NB4 (cell line): ENCODE results near the gene ADAM10.
A peak's percentile ranks its signal among the peaks of the same experiment; 100 is the strongest.

Source experiments
- DNase-seq: peaks from one replicate; pipeline ENCODE4 v3.0.0; 2010; ENCODE audit warnings: low read depth
- H3K4me3 ChIP-seq: one replicate; pipeline ENCODE4 v1.5.1; 2011; ENCODE audit warnings: mild to moderate bottlenecking, low read depth, low read length, moderate library complexity
- MYC ChIP-seq: IDR thresholded peaks from 2 replicates; pipeline ENCODE4 v1.6.1; 2011; ENCODE audit warnings: low read depth, low read length
- POLR2A ChIP-seq: IDR thresholded peaks from 2 replicates; pipeline ENCODE4 v1.6.1; 2011; ENCODE audit warnings: mild to moderate bottlenecking; ENCODE audit not compliant: insufficient read length; ENCODE audit errors: extremely low read depth
- TF ChIP-seq, protein P1 (sequence below): IDR thresholded peaks from 2 replicates; pipeline ENCODE4 v1.6.1; 2011; ENCODE audit warnings: low read depth, low read length
- TF ChIP-seq, protein P2 (sequence below): IDR thresholded peaks from one replicate; pipeline ENCODE4 v1.5.1; 2012; ENCODE audit warnings: low read depth, low read length

Gene ADAM10

GRCh38 chr15:58595516-58596263 lies 153.8 kb downstream of the ADAM10 start:
- no peak overlapping the region for H3K4me3 ChIP-seq
- peak; percentile 31 for DNase-seq
- TF ChIP-seq, protein P1, sequence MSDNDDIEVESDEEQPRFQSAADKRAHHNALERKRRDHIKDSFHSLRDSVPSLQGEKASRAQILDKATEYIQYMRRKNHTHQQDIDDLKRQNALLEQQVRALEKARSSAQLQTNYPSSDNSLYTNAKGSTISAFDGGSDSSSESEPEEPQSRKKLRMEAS = no peak
- TF ChIP-seq, protein P2, sequence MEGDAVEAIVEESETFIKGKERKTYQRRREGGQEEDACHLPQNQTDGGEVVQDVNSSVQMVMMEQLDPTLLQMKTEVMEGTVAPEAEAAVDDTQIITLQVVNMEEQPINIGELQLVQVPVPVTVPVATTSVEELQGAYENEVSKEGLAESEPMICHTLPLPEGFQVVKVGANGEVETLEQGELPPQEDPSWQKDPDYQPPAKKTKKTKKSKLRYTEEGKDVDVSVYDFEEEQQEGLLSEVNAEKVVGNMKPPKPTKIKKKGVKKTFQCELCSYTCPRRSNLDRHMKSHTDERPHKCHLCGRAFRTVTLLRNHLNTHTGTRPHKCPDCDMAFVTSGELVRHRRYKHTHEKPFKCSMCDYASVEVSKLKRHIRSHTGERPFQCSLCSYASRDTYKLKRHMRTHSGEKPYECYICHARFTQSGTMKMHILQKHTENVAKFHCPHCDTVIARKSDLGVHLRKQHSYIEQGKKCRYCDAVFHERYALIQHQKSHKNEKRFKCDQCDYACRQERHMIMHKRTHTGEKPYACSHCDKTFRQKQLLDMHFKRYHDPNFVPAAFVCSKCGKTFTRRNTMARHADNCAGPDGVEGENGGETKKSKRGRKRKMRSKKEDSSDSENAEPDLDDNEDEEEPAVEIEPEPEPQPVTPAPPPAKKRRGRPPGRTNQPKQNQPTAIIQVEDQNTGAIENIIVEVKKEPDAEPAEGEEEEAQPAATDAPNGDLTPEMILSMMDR = no peak
- TF ChIP-seq MYC = no peak
- TF ChIP-seq POLR2A = no peak

DNA sequence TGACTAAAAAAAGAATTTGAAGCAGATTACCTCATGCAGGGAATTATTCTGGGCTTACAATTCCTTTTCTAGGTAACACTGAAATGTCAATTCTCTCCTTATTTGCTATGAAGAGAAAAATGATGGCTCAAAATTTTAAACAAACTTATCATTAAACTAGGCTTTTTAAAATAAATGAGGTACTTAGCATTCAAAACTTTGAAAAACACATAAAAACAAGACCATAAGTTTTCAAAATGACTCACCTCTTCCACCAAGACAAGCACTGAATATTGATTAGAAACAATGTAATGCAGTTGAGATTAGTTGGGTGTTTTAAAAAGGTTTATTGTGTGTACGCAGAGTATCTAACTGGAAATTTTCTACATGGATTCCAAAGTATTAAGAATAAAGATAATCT lies 154.6 kb downstream of the ADAM10 start:
- no peak for DNase-seq
- H3K4me3 ChIP-seq = no peak overlapping the region
- TF ChIP-seq, protein P1 = no peak
- no peak for TF ChIP-seq POLR2A
- TF ChIP-seq, protein P2 = no peak
- no peak for TF ChIP-seq MYC

GRCh38 chr15:58593870-58594269 lies 155.6 kb downstream of the ADAM10 start:
- no peak for DNase-seq
- H3K4me3 ChIP-seq = no peak overlapping the region
- TF ChIP-seq POLR2A (no peak), MYC (no peak)
- TF ChIP-seq, protein P2 = no peak
- TF ChIP-seq, protein P1 = no peak

GRCh38 chr15:58590926-58591325 lies 158.6 kb downstream of the ADAM10 start:
- DNase-seq = no peak
- TF ChIP-seq, protein P2 = no peak
- no peak for TF ChIP-seq MYC
- TF ChIP-seq POLR2A = no peak
- TF ChIP-seq, protein P1 = no peak
- no peak overlapping the region for H3K4me3 ChIP-seq

DNA sequence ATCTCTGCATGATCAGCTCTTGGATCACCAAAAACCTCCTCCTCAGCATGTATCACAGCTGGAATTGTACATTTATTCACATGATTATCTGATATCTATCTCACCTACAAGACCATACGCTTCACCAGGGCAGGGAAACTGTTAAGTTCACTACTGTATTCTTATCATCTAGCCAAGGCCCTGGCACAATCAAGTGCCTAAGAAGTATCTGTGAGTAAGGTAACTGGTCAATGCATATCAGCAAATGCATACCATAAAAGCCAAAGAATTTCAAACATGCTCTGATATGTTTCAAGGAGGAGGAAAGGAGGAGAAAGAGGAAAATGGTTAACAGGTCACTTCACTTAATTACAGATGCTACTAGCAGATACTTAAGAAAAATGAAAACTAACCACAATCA lies 159.3 kb downstream of the ADAM10 start:
- H3K4me3 ChIP-seq = no peak overlapping the region
- no peak for DNase-seq
- TF ChIP-seq, protein P2 = no peak

DNA sequence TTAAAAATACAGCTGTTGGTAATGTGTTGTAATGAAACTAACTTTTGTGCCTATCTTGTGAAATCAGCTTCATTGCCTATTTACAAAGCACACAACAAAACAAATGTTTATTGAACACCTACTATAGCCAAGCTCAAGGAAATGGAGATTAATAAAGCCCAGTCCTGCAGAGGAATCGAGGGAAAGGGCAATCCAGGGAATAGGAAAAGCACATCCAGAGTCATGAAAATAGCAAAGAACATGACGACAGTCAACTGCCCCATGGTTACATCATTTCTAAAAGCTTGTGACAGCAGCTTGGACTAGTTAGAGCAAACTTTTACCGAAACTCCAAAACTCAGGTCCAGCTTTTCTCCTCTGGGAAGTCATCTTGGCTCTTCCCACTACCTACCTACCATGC lies 160.5 kb downstream of the ADAM10 start:
- no peak for DNase-seq
- no peak overlapping the region for H3K4me3 ChIP-seq
- TF ChIP-seq MYC = no peak
- TF ChIP-seq, protein P2 = no peak
- TF ChIP-seq POLR2A = no peak
- TF ChIP-seq, protein P1 = no peak
